Purkinje cell (primary cell): Measurements from ENCODE around the gene ZNF513. TPM values are rescaled to one million over a fixed set of nuclear protein-coding genes. Genes with fewer than 3 reads are reported as not detected.

Source experiments
- polyA plus RNA-seq: library from polyadenylated mRNA; unstranded; fragments of >200 nt; fragmentation: Nextera tagmentation; gene quantifications from 2 replicates; pipeline ENCODE4 v1.2.1, GENCODE V29; 2014

The ZNF513 gene
- polyA plus RNA-seq: 0.47 and 3.0 TPM in 2 replicates

GRCh38 chr2:27380626-27381545, at the start of gene ZNF513:
Gene ZNF513, minus strand, starts transcription at chr2:27380734. Its CDS starts 208 bp downstream, at chr2:27380526.

GRCh38 chr2:27428213-27428977, 47.9 kb upstream of the ZNF513 start, which contains the start of gene NRBP1:
Gene NRBP1, plus strand, starts transcription at chr2:27428631. Its CDS starts 4,643 bp downstream, at chr2:27433274.

GRCh38 chr2:27409321-27410073, 29.0 kb upstream of the ZNF513 start, which contains the start of gene PPM1G:
Gene PPM1G, minus strand, starts transcription at chr2:27409591. Its CDS starts 169 bp downstream, at chr2:27409422.

GRCh38 chr2:27370026-27370815, 10.3 kb downstream of the ZNF513 start, which contains the start of the genes EIF2B4 and SNX17:
Gene EIF2B4, minus strand, starts transcription at chr2:27370338. Its CDS starts 24 bp downstream, at chr2:27370314.
Gene SNX17, plus strand, starts transcription at chr2:27370616. Its CDS starts 128 bp downstream, at chr2:27370744.

GRCh38 chr2:27356382-27357181, 24.0 kb downstream of the ZNF513 start, which contains the start of gene GTF3C2:
Gene GTF3C2, minus strand, starts transcription at chr2:27356764. Its CDS starts 13,210 bp downstream, at chr2:27343554.

Other genes starting within 250 kb of the ZNF513 start
- gene PREB, start 246.1 kb downstream of the ZNF513 start, polyA plus RNA-seq: 13.8 and 25.2 TPM in 2 replicates
- not detected in 2 replicates for gene PRR30, start 241.3 kb downstream of the ZNF513 start, polyA plus RNA-seq
- gene TCF23, start 231.7 kb downstream of the ZNF513 start, polyA plus RNA-seq: not detected in 2 replicates
- 123 and 146 TPM in 2 replicates for gene ATRAID, start 168.7 kb downstream of the ZNF513 start, polyA plus RNA-seq
- gene SLC5A6, start 168.5 kb downstream of the ZNF513 start, polyA plus RNA-seq: 7.2 and 9.7 TPM in 2 replicates
- 4.1 and 4.9 TPM in 2 replicates for gene CAD, start 163.4 kb downstream of the ZNF513 start, polyA plus RNA-seq
- 6.0 TPM in 1 of 2 replicates, not detected in the other for gene SLC30A3, start 117.7 kb downstream of the ZNF513 start, polyA plus RNA-seq
- gene DNAJC5G, start 105.3 kb downstream of the ZNF513 start, polyA plus RNA-seq: not detected in 2 replicates
- gene TRIM54, start 98.3 kb downstream of the ZNF513 start, polyA plus RNA-seq: not detected in 2 replicates
- 0.43 TPM in 1 of 2 replicates, not detected in the other for gene UCN, start 72.3 kb downstream of the ZNF513 start, polyA plus RNA-seq
- 142 and 167 TPM in 2 replicates for gene MPV17, start 57.6 kb downstream of the ZNF513 start, polyA plus RNA-seq
- 20.5 and 37.4 TPM in 2 replicates for gene GTF3C2, start 24.0 kb downstream of the ZNF513 start, polyA plus RNA-seq
- gene EIF2B4, start 10.4 kb downstream of the ZNF513 start, polyA plus RNA-seq: 18.7 and 31.8 TPM in 2 replicates
- gene SNX17, start 10.1 kb downstream of the ZNF513 start, polyA plus RNA-seq: 31.2 and 34.0 TPM in 2 replicates
- 16.7 and 18.0 TPM in 2 replicates for gene PPM1G, start 28.9 kb upstream of the ZNF513 start, polyA plus RNA-seq
- gene NRBP1, start 47.9 kb upstream of the ZNF513 start, polyA plus RNA-seq: 22.5 and 31.9 TPM in 2 replicates
- gene KRTCAP3, start 61.6 kb upstream of the ZNF513 start, polyA plus RNA-seq: 2.8 and 12.7 TPM in 2 replicates
- 22.7 and 29.2 TPM in 2 replicates for gene IFT172, start 109.0 kb upstream of the ZNF513 start, polyA plus RNA-seq
- gene FNDC4, start 114.5 kb upstream of the ZNF513 start, polyA plus RNA-seq: 4.4 and 5.1 TPM in 2 replicates
- not detected in 2 replicates for gene GCKR, start 116.1 kb upstream of the ZNF513 start, polyA plus RNA-seq
- 17.0 and 18.0 TPM in 2 replicates for gene ZNF512, start 202.3 kb upstream of the ZNF513 start, polyA plus RNA-seq
- gene CCDC121, start 248.3 kb upstream of the ZNF513 start, polyA plus RNA-seq: 2.7 and 3.4 TPM in 2 replicates
- gene GPN1, start 248.3 kb upstream of the ZNF513 start, polyA plus RNA-seq: 38.3 and 42.4 TPM in 2 replicates